Measurements from ENCODE around the gene CC2D2B. TPM values are rescaled to one million over a fixed set of nuclear protein-coding genes. Genes with fewer than 3 reads are reported as not detected.

The CC2D2B gene
- polyA plus RNA-seq, 1 donor, result 0.54 TPM

GRCh38 chr10:96077156-96077555, 169.4 kb downstream of the CC2D2B start:
- no peak for DNase-seq

DNA sequence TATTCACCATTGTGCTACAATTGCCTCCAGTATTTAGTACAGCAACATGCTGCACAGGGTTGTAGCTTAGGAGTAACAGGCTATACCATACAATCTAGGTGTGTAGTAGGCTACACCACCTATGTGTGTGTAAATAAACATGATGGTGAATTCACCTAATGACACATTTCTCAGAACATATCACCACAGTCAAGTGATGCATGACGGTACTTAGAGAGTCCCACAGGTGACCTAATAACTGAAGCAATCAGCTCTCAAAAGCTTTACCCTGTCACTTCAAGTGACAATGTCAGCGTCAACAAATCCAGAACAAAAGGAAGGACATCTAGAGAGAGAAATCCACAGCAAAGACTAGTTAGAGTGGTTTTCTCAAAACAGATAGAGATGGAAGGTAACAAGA, 174.4 kb downstream of the CC2D2B start:
- no peak for DNase-seq

Other genes with a start within 250 kb of the CC2D2B start
- 23.7 TPM for gene TCTN3, start 214.0 kb upstream of the CC2D2B start, polyA plus RNA-seq (ENCODE audit: insufficient read length)
- gene ENTPD1, start 151.8 kb upstream of the CC2D2B start, polyA plus RNA-seq (ENCODE audit: insufficient read length), result 10.4 TPM
- 9.9 TPM for gene CCNJ, start 135.6 kb downstream of the CC2D2B start, polyA plus RNA-seq (ENCODE audit: insufficient read length)
- gene ZNF518A, start 222.3 kb downstream of the CC2D2B start, polyA plus RNA-seq (ENCODE audit: insufficient read length), result 21.5 TPM